Esophagus muscularis mucosa (tissue), 4 donors: Measurements from ENCODE around the gene FLCN. TPM values are rescaled to one million over a fixed set of nuclear protein-coding genes. Genes with fewer than 3 reads are reported as not detected.

Experiments used
- DNase-seq: peaks from one replicate; pipeline ENCODE4 v3.0.0-alpha.2; 2017; ENCODE audit errors: extremely low spot score
- H3K27ac ChIP-seq, 4 donors: fragments of 200-600 bp; sonication (generic); replicated peaks in 1 of 4; 1 replicate in 3 of 4; 2 replicates in 1 of 4; pipeline ENCODE4 v1.5.1; 2016 to 2019; ENCODE audit warnings: mild to moderate bottlenecking in 1 of 4
- H3K27me3 ChIP-seq, 4 donors: fragments of 200-600 bp; sonication (generic); one replicate each; pipeline versions ENCODE4 v1.5.1 to v1.6.0; 2016 to 2019
- H3K36me3 ChIP-seq, 4 donors: fragments of 200-600 bp; sonication (generic); one replicate each; pipeline ENCODE4 v1.5.1; 2016 to 2019
- H3K4me1 ChIP-seq, 4 donors: fragments of 200-600 bp; sonication (generic); one replicate each; pipeline ENCODE4 v1.5.1; 2016 to 2019
- H3K4me3 ChIP-seq, 4 donors: fragments of 200-600 bp; sonication (generic); 1 replicate in 2 of 4; 2 replicates in 2 of 4; pipeline ENCODE4 v1.5.1; 2016 to 2019; ENCODE audit warnings: mild to moderate bottlenecking in 4 of 4, moderate library complexity in 1 of 4
- H3K9me3 ChIP-seq, 4 donors: fragments of 200-600 bp; sonication (generic); 1 replicate in 3 of 4; 2 replicates in 1 of 4; pipeline ENCODE4 v1.5.1; 2016 to 2019
- CTCF ChIP-seq, 3 experiments: fragments of 200-600 bp in 2 of 3; fragments of 450-650 bp in 1 of 3; sonication (generic) in 2 of 3; IDR thresholded peaks; one replicate each; pipeline ENCODE4 v1.5.1; 2017 to 2019; ENCODE audit warnings: antibody characterized with exemption in 3 of 3, mild to moderate bottlenecking in 2 of 3, moderate library complexity in 1 of 3
- EP300 ChIP-seq: sonication (generic); formaldehyde crosslinking; IDR thresholded peaks from one replicate; pipeline ENCODE4 v1.6.1; 2017; ENCODE audit warnings: antibody characterized with exemption
- POLR2A ChIP-seq: fragments of 450-650 bp; IDR thresholded peaks from one replicate; pipeline ENCODE4 v1.6.1; 2017; ENCODE audit warnings: antibody characterized with exemption, moderate library complexity, mild to moderate bottlenecking, low read depth
- POLR2AphosphoS5 ChIP-seq, 2 donors: sonication (generic); formaldehyde crosslinking; IDR thresholded peaks; one replicate each; pipeline ENCODE4 v1.6.1; 2017; ENCODE audit warnings: antibody characterized with exemption in 2 of 2
- WGBS: methylation state at CpG from one replicate; pipeline ENCODE4 v1.1.5; 2018; 5-methylcytosine and 5-hydroxymethylcytosine counted together
- intact Hi-C: fragments of 100-400 bp; cut with DNase I; formaldehyde crosslinking; loops from one replicate; pipeline ENCODE4 v1.15.1; 2023
- total RNA-seq, 4 donors: library from RNA; depleted of rRNA; stranded (reverse); fragments of >200 nt; gene quantifications; one replicate each; pipeline versions ENCODE4 v1.1.0 to v1.2.1, GENCODE V29; 2016

FLCN gene
- total RNA-seq, 4 donors from 2014 or later, result 21.5 to 64.7 (median 45.5) TPM

GRCh38 chr17:17182598-17183136 lies 54.3 kb downstream of the FLCN start:
- WGBS, result 82% methylated on average over 4 of the region's 6 CpGs
- TF ChIP-seq EP300 (no peak), POLR2AphosphoS5 (IDR thresholded peaks at IDR 0.05) (no peak), POLR2A (no peak), CTCF (IDR thresholded peaks at IDR 0.05) (no peak)
- Histone ChIP-seq H3K36me3 (peaks cover 39 to 84% (median 74%) of the 10 kb centered on the region in 4 donors), H3K9me3 (no peaks in the 10 kb centered on the region), H3K27ac (no peak overlapping the region), H3K27me3 (no peaks in the 10 kb centered on the region), H3K4me1 (peaks cover 17 to 48% (median 22%) of the 10 kb centered on the region in 4 donors), H3K4me3 (no peak overlapping the region)
- DNase-seq, result no peak
- intact Hi-C loops, result no loop called here

- DNase-seq, result no peak
- TF ChIP-seq EP300 (no peak), POLR2AphosphoS5 (IDR thresholded peaks at IDR 0.05) (no peak), POLR2A (no peak), CTCF (IDR thresholded peaks at IDR 0.05) (no peak)
- no peak overlapping the region for H3K27ac ChIP-seq
- intact Hi-C loops, result no loop called here
- H3K27me3 ChIP-seq, result no peaks in the 10 kb centered on the region
- 72% methylated on average over 15 of the region's 15 CpGs for WGBS
- peaks cover 47 to 84% (median 77%) of the 10 kb centered on the region in 4 donors for H3K36me3 ChIP-seq
- H3K4me3 ChIP-seq, result no peak overlapping the region
- peaks cover 11 to 45% (median 17%) of the 10 kb centered on the region in 4 donors for H3K4me1 ChIP-seq
- H3K9me3 ChIP-seq, result no peaks in the 10 kb centered on the region
Measured at GRCh38 chr17:17181666-17182597, 55.0 kb downstream of the FLCN start.

GRCh38 chr17:17180741-17181525 lies 56.0 kb downstream of the FLCN start:
- H3K4me1 ChIP-seq, result peaks cover 1 to 36% (median 7%) of the 10 kb centered on the region in 4 donors
- H3K27me3 ChIP-seq, result no peaks in the 10 kb centered on the region
- WGBS, result 75% methylated on average over 13 of the region's 13 CpGs
- intact Hi-C loops, result no loop called here
- H3K27ac ChIP-seq, result no peak overlapping the region
- H3K9me3 ChIP-seq, result no peaks in the 10 kb centered on the region
- TF ChIP-seq EP300 (no peak), POLR2AphosphoS5 (IDR thresholded peaks at IDR 0.05) (no peak), CTCF (IDR thresholded peaks at IDR 0.05) (no peak), POLR2A (no peak)
- H3K36me3 ChIP-seq, result peaks cover 55 to 93% (median 87%) of the 10 kb centered on the region in 4 donors
- no peak overlapping the region for H3K4me3 ChIP-seq
- no peak for DNase-seq

GRCh38 chr17:17180141-17180603 lies 56.8 kb downstream of the FLCN start:
- H3K36me3 ChIP-seq, result peaks cover 60 to 99% (median 95%) of the 10 kb centered on the region in 4 donors
- intact Hi-C loops, result no loop called here
- no peaks in the 10 kb centered on the region for H3K9me3 ChIP-seq
- no peaks in the 10 kb centered on the region for H3K27me3 ChIP-seq
- 85% methylated on average over 6 of the region's 9 CpGs for WGBS
- H3K27ac ChIP-seq, result peak overlapping the region in 1 of 4 donors; percentile 2
- no peak overlapping the region for H3K4me3 ChIP-seq
- no peak for TF ChIP-seq POLR2AphosphoS5 (IDR thresholded peaks at IDR 0.05)
- no peak for TF ChIP-seq EP300
- TF ChIP-seq POLR2A, result no peak
- TF ChIP-seq CTCF (IDR thresholded peaks at IDR 0.05), result no peak
- H3K4me1 ChIP-seq, result peaks cover 0 to 29% (median 4%) of the 10 kb centered on the region in 4 donors
- DNase-seq, result no peak
